HEK293T (cell line): ENCODE measurements around the gene ATP13A2.
"Not testable (repeated sequence)": the region's sequence is repeated elsewhere in the genome, so short reads cannot be mapped to it uniquely, and the experiment has no call there.

Experiments
- HDGF ChIP-seq: fragments of 450-650 bp; IDR thresholded peaks from 2 replicates; pipeline ENCODE4 v1.6.1; 2017; ENCODE audit warnings: antibody characterized with exemption, borderline replicate concordance
- PKNOX1 ChIP-seq: fragments of 450-650 bp; IDR thresholded peaks from 2 replicates; pipeline ENCODE4 v1.6.1; 2016

- not testable (repeated sequence) for TF ChIP-seq HDGF, PKNOX1
Measured at GRCh38 chr1:16964169-16964568, 47.6 kb downstream of the ATP13A2 start.
